ENCODE data around the gene OXA1L. TPM values are rescaled to one million over a fixed set of nuclear protein-coding genes. Genes with fewer than 3 reads are reported as not detected.
"Not testable (repeated sequence)": the region's sequence is repeated elsewhere in the genome, so short reads cannot be mapped to it uniquely, and the experiment has no call there.

The OXA1L gene
- total RNA-seq, 1 donor: 55.0 TPM

- Histone ChIP-seq H3K79me2 (ENCODE audit: insufficient read depth, low read length) (peaks cover 10% of the 10 kb centered on the region), H3K27me3 (ENCODE audit: insufficient read depth, low read length) (no peaks in the 10 kb centered on the region), H3K36me3 (ENCODE audit: insufficient read depth, low read length) (peaks cover 40% of the 10 kb centered on the region), H3K4me1 (ENCODE audit: insufficient read depth, low read length) (no peaks in the 10 kb centered on the region), H4K20me1 (ENCODE audit: insufficient read depth, low read length) (peaks cover 7% of the 10 kb centered on the region), H3K27ac (ENCODE audit: low read depth, low read length) (no peak overlapping the region), H3K4me2 (ENCODE audit: insufficient read depth, low read length) (no peak overlapping the region), H3K4me3 (ENCODE audit: insufficient read depth, low read length) (no peak overlapping the region), H2AFZ (ENCODE audit: low read length) (no peak overlapping the region), H3K9me3 (ENCODE audit: low read depth, low read length) (no peaks in the 10 kb centered on the region)
- no peak for TF ChIP-seq CTCF (IDR thresholded peaks at IDR 0.05; ENCODE audit: extremely low read depth, low read depth, low read length)
- no peak for DNase-seq (ENCODE audit: insufficient read length, low spot score, missing footprints)
Measured at GRCh38 chr14:22774011-22774706, 7.7 kb downstream of the OXA1L start.

- H3K79me2 ChIP-seq (ENCODE audit: insufficient read depth, low read length): no peaks in the 10 kb centered on the region
- no peak overlapping the region for H3K4me3 ChIP-seq (ENCODE audit: insufficient read depth, low read length)
- no peak overlapping the region for H2AFZ ChIP-seq (ENCODE audit: low read length)
- H3K27me3 ChIP-seq (ENCODE audit: insufficient read depth, low read length): no peaks in the 10 kb centered on the region
- DNase-seq (ENCODE audit: insufficient read length, low spot score, missing footprints): no peak
- peaks cover 19% of the 10 kb centered on the region for H3K36me3 ChIP-seq (ENCODE audit: insufficient read depth, low read length)
- no peak overlapping the region for H3K4me2 ChIP-seq (ENCODE audit: insufficient read depth, low read length)
- no peaks in the 10 kb centered on the region for H3K9me3 ChIP-seq (ENCODE audit: low read depth, low read length)
- H3K4me1 ChIP-seq (ENCODE audit: insufficient read depth, low read length): peaks cover 9% of the 10 kb centered on the region
- no peaks in the 10 kb centered on the region for H4K20me1 ChIP-seq (ENCODE audit: insufficient read depth, low read length)
- TF ChIP-seq CTCF (IDR thresholded peaks at IDR 0.05; ENCODE audit: extremely low read depth, low read depth, low read length): no peak
- no peak overlapping the region for H3K27ac ChIP-seq (ENCODE audit: low read depth, low read length)
Measured at GRCh38 chr14:22776215-22776614, 9.7 kb downstream of the OXA1L start.

- DNase-seq (ENCODE audit: insufficient read length, low spot score, missing footprints); H3K9me3 ChIP-seq (ENCODE audit: low read depth, low read length); H3K4me2 ChIP-seq (ENCODE audit: insufficient read depth, low read length); H2AFZ ChIP-seq (ENCODE audit: low read length); H3K79me2 ChIP-seq (ENCODE audit: insufficient read depth, low read length); H3K27ac ChIP-seq (ENCODE audit: low read depth, low read length); H3K27me3 ChIP-seq (ENCODE audit: insufficient read depth, low read length); H3K4me3 ChIP-seq (ENCODE audit: insufficient read depth, low read length); H4K20me1 ChIP-seq (ENCODE audit: insufficient read depth, low read length): not testable (repeated sequence)
- peaks cover 14% of the 10 kb centered on the region for H3K36me3 ChIP-seq (ENCODE audit: insufficient read depth, low read length)
- H3K4me1 ChIP-seq (ENCODE audit: insufficient read depth, low read length): peaks cover 15% of the 10 kb centered on the region
Measured at GRCh38 chr14:22776849-22777248, 10.4 kb downstream of the OXA1L start.

GRCh38 chr14:22778084-22778483, 11.6 kb downstream of the OXA1L start:
- Histone ChIP-seq H3K27ac (ENCODE audit: low read depth, low read length) (no peak overlapping the region), H4K20me1 (ENCODE audit: insufficient read depth, low read length) (no peaks in the 10 kb centered on the region), H2AFZ (ENCODE audit: low read length) (no peak overlapping the region), H3K4me3 (ENCODE audit: insufficient read depth, low read length) (no peak overlapping the region), H3K27me3 (ENCODE audit: insufficient read depth, low read length) (no peaks in the 10 kb centered on the region), H3K9me3 (ENCODE audit: low read depth, low read length) (no peaks in the 10 kb centered on the region), H3K4me2 (ENCODE audit: insufficient read depth, low read length) (no peak overlapping the region), H3K4me1 (ENCODE audit: insufficient read depth, low read length) (peaks cover 16% of the 10 kb centered on the region), H3K79me2 (ENCODE audit: insufficient read depth, low read length) (no peaks in the 10 kb centered on the region), H3K36me3 (ENCODE audit: insufficient read depth, low read length) (peaks cover 7% of the 10 kb centered on the region)
- TF ChIP-seq CTCF (IDR thresholded peaks at IDR 0.05; ENCODE audit: extremely low read depth, low read depth, low read length): no peak
- DNase-seq (ENCODE audit: insufficient read length, low spot score, missing footprints): no peak
